CD4-positive, alpha-beta T cell treated with Interleukin-21 for 1 hour (primary cell): ENCODE results near the gene TOB1.

Source experiments
- DNase-seq: peaks from one replicate; pipeline ENCODE4 v3.0.0-alpha.2; 2020

TOB1 gene

GRCh38 chr17:50829332-50829731 lies 36.8 kb downstream of the TOB1 start:
- DNase-seq, result no peak

- no peak for DNase-seq
These were observed 37.5 kb downstream of the TOB1 start for GRCh38 chr17:50828508-50829170.

GRCh38 chr17:50825188-50825587 lies 41.0 kb downstream of the TOB1 start:
- DNase-seq, result no peak

- no peak for DNase-seq
These were observed 41.7 kb downstream of the TOB1 start for GRCh38 chr17:50824429-50824828.

GRCh38 chr17:50822550-50822949 lies 43.6 kb downstream of the TOB1 start:
- DNase-seq, result no peak

GRCh38 chr17:50820651-50821050 lies 45.5 kb downstream of the TOB1 start:
- no peak for DNase-seq

GRCh38 chr17:50818921-50819657 lies 47.1 kb downstream of the TOB1 start:
- DNase-seq, result no peak

- no peak for DNase-seq
These were observed 47.9 kb downstream of the TOB1 start for GRCh38 chr17:50818261-50818660.

- no peak for DNase-seq
These were observed 48.3 kb downstream of the TOB1 start for GRCh38 chr17:50817838-50818237.

GRCh38 chr17:50816771-50817751 lies 49.1 kb downstream of the TOB1 start:
- DNase-seq, result peak; percentile 56

GRCh38 chr17:50816271-50816670 lies 49.9 kb downstream of the TOB1 start:
- no peak for DNase-seq

GRCh38 chr17:50815400-50815799 lies 50.8 kb downstream of the TOB1 start:
- no peak for DNase-seq

GRCh38 chr17:50813583-50813982 lies 52.6 kb downstream of the TOB1 start:
- no peak for DNase-seq
